ENCODE results near the gene C16orf90.

Gene C16orf90

GRCh38 chr16:3495176-3495575 lies at the start of gene C16orf90:
Gene C16orf90, minus strand, starts transcription at chr16:3495489. Its CDS starts 68 bp downstream, at chr16:3495421.
- TF ChIP-seq ZFX (IDR thresholded peaks at IDR 0.05; ENCODE audit: borderline replicate concordance) (no peak), CTCF (IDR thresholded peaks at IDR 0.05) (no peak)
- H3K27ac ChIP-seq = no peak within 1 kb of the TSS

GRCh38 chr16:3542601-3543373 lies 47.5 kb upstream of the C16orf90 start:
- TF ChIP-seq CTCF (IDR thresholded peaks at IDR 0.05) (no peak), ZFX (IDR thresholded peaks at IDR 0.05; ENCODE audit: borderline replicate concordance) (no peak)
- no peak overlapping the region for H3K27ac ChIP-seq

GRCh38 chr16:3541527-3542155 lies 46.4 kb upstream of the C16orf90 start:
- no peak for TF ChIP-seq CTCF (IDR thresholded peaks at IDR 0.05)
- TF ChIP-seq ZFX (IDR thresholded peaks at IDR 0.05; ENCODE audit: borderline replicate concordance) = no peak
- no peak overlapping the region for H3K27ac ChIP-seq

- no peak for TF ChIP-seq ZFX (IDR thresholded peaks at IDR 0.05; ENCODE audit: borderline replicate concordance)
- no peak for TF ChIP-seq CTCF (IDR thresholded peaks at IDR 0.05)
- no peak overlapping the region for H3K27ac ChIP-seq
Observed at GRCh38 chr16:3538222-3538621, 42.9 kb upstream of the C16orf90 start.

- no peak overlapping the region for H3K27ac ChIP-seq
- TF ChIP-seq ZFX (IDR thresholded peaks at IDR 0.05; ENCODE audit: borderline replicate concordance) = no peak
- TF ChIP-seq CTCF (IDR thresholded peaks at IDR 0.05) = no peak
Observed at GRCh38 chr16:3536851-3537250, 41.6 kb upstream of the C16orf90 start.

GRCh38 chr16:3536271-3536731 lies 41.0 kb upstream of the C16orf90 start:
- no peak overlapping the region for H3K27ac ChIP-seq
- no peak for TF ChIP-seq CTCF (IDR thresholded peaks at IDR 0.05)
- TF ChIP-seq ZFX (IDR thresholded peaks at IDR 0.05; ENCODE audit: borderline replicate concordance) = no peak

- no peak overlapping the region for H3K27ac ChIP-seq
- TF ChIP-seq CTCF (IDR thresholded peaks at IDR 0.05) = no peak
- no peak for TF ChIP-seq ZFX (IDR thresholded peaks at IDR 0.05; ENCODE audit: borderline replicate concordance)
Observed at GRCh38 chr16:3534126-3534525, 38.8 kb upstream of the C16orf90 start.

Data from 22Rv1 (cell line).